Activated CD4-positive, CD25-positive, alpha-beta regulatory T cell treated with anti-CD3 and anti-CD28 coated beads, Interleukin-2, amount 50 U/mL, for 72 hours (primary cell): ENCODE measurements around the gene LAMB1.
"Not testable (repeated sequence)": the region's sequence is repeated elsewhere in the genome, so short reads cannot be mapped to it uniquely, and the experiment has no call there.

Experiments
- DNase-seq: peaks from one replicate; pipeline ENCODE4 v3.0.0; 2021

Gene LAMB1

DNA sequence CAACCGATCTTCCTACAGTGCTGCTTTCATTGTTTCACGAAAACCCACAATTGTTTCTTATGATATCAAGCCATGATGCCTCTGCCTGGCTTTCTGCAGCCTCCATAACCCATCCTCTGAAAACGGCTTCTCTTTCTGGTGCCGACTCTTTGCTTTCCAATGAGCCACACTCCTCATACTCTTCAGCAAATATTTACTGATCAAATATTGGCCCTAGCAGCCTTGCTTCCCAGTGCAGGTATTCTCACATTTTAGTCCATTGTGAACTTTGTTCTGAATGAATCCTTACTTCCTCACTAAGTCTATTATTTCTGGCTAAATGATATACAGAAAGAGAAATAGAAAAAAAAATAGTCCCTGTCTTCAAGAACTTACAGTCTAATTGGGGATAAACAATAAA is 35.5 kb downstream of the LAMB1 start:
- DNase-seq = no peak

DNA sequence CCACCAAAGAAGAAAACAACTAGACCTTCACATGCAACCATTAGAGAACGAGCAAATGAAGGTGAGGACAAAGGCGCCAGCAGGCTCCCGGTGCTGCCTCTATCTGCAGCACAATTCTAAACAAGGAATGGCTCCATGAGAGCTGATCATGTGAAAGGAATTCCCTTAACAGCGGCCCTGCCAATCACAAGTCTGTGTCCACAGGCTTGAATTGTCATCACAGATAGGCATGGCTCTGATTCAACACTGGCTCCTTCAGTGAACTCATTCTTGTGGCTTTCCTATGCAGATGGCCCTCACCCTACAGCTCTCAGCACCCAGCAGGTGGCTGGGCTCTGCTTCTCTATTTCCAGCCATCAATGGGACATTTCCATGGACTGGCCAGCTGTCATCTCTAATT is 36.2 kb downstream of the LAMB1 start:
- no peak for DNase-seq

DNA sequence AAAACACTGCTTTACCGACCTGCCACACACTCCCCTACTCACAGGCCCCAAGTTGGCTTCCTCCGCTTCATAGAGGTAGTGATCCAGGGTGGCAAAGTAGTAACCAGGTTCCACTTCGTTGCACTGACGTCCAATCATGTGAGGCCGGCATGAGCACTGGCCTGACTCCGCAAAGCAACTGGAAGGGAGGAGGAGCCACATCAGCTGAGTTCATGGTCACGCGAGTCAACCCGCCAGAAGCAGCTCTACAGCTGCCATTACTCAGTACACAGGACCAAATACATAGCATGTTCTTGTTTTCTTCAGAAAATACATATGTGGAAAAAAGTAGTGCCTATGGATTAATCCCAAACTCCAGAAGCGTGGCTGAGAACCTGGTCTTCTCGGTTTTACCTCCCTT is 38.5 kb downstream of the LAMB1 start:
- no peak for DNase-seq

DNA sequence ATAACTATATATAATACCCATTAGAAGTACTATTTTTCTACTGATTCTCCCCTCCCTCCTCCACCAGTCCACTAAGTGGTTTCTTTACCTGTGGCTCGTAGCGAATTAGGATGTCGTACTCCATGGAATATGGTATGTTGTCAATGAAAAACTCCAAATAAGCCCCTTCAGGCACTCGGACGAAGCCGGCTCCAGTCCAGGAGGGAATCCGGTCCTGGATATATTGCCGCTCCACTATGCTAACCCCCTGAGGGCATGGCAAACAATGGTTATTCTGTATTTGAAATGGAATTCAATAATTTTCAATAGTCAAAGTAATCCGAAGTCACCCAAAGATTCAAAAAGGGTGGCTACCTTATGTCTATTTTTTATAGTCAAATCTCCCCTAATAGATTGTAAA is 40.1 kb downstream of the LAMB1 start:
- no peak for DNase-seq

DNA sequence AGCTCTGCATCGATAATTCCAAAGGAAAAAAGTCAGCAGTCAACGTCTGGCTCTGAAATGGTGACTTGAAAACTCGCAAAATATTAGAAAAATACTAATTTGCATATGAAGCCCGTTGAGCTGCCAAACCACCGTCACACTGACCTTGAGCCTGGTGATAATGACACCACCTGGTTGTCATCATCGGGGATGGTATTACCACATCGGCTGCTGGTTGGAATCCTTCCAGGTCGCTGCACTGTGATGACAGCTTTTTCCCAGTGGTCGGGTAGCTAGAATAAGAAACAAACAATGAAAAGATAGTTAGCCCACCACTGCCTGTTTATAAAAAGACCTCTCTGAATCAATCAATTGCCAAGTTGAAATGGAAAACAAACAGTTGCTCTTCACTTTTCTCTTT is 41.6 kb downstream of the LAMB1 start:
- no peak for DNase-seq

DNA sequence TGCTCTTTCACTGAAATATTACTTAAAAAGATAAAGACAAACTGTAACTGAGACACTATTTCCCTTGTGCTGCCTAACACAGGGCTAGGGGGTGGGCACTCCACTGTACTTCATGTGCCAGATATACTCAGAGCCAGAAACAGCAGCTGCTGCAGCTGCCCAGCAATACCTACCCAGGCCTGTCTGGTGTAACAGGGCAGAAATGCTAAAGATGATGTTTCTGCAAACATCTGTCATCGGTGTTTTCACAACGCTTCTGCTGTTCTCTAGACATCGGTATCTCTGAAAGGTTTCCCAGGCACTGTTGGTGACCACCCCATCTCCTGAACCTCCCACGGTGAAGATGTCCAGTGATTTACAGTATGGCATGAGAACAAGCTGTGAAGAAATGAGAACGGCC is 42.7 kb downstream of the LAMB1 start:
- DNase-seq = no peak

DNA sequence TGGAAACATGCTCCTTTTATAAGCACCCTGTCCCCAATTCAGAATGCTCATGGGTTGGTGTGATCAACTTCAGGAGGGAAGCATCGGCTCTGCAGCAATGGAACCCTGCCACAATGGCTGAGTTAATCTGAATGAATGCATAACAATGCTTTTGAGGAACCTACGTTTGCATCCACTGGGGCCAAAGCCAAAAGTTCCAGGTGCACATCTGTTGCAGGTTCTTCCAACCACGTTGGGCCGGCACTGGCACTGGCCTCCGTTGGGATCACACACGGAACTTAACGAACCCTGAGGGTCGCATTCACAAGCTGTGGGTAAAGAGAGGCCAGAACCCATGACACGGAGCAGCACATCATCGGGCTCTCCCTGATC is 43.4 kb downstream of the LAMB1 start:
- no peak for DNase-seq

DNA sequence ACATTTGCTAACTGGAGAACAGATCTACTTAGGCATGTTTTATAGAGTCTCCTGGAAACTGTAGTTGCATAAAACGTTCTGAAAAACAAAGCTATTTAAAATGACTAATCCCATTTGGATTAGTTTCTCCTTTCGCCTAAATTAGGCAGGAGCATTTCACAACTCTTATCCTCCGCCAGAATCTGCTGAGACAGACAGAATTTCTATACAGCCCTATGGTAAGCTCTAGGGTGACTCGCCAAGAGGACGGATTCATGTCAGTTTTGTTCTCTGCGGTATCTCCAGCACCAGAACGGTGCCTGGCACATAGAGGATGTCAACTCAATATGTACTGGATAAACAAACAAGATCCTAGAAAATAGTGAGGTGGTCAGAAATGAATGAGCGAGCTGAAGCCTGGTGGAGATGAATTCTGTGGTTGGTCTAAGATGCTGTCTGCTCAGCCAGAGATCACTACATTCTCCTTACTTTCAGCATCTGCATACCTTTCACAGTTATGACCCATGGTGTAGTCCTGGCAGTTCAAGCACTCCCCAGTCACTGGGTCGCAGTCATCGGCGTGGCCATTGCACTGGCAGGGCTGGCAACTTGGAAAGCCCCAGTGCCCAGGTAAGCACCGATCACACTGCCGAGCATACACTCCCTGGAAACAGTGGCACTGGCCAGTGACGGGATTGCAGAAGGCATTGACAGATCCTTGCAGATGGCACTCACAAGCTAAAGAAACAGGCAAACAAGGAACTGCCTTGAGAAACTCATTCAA is 44.0 kb downstream of the LAMB1 start:
- DNase-seq = no peak

DNA sequence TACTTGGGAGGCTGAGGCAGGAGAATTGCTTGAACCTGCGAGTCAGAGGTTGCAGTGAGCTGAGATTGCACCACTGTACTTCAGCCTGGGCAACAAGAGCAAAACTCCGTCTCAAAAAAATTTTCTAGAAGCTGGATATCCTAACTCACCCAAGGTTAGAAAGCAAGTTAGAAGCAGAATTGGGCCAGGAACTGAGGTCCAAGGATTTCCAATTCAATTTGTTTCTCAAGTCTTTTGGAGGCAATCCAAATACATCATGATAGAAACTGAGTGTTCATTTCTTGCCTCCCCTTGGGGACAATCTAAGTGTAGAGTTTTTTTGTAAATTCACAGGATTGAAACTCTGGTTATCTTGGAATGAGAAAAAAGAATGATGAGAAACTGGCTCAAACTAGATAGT is 45.5 kb downstream of the LAMB1 start:
- DNase-seq = no peak

DNA sequence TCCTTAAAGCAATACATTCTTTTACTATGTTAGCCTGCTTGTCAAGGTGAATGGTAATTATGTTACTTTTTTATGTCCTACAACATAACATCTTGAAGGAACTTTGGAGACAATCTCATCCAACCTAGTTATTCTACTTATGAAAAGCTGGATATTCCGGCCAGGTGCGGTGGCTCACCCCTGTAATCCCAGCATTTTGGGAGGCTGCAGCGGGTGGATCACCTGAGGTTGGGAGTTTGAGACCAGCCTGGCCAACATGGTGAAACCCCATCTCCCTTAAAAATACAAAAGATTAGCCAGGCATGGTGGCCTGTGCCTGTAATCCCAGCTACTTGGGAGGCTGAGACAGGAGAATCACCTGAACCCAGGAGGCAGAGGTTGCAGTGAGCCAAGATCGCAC is 46.0 kb downstream of the LAMB1 start:
- not testable (repeated sequence) for DNase-seq

DNA sequence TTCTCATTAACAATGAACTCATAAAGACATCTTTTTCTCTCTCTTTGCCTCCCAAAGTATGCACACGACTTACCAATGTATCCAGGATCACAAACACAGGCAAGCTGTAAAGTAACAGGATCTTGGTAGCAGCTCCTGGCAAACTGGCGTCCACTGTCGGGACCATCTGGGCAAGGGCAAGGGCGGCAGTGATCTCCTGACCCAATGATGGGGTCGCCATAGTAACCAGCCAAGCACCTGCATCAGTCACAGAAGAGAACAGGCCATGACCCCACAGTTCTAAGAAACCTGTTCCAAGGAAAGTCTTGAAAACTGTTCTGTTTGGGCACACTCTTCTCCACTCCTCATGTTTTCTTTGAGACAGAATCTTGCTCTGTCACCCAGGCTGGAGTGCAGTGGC is 47.6 kb downstream of the LAMB1 start:
- DNase-seq = no peak

DNA sequence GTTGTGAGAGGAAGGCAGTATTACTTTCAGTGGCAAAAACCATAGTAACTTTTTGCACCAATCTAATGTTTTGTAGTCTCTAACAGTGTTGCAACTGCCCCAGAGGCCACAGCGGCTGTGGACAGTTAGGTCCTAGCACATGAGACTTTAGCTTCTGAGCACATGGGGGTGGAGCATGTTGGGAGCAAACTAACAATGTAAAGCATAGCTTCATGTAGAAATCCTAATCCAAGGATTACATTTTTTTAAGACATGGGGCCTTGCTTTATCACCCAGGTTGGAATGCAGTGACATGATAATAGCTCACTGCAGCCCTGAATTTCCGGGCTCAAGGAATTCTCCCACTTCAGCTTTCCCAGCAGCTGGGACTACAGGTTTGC is 49.0 kb downstream of the LAMB1 start:
- DNase-seq = no peak

DNA sequence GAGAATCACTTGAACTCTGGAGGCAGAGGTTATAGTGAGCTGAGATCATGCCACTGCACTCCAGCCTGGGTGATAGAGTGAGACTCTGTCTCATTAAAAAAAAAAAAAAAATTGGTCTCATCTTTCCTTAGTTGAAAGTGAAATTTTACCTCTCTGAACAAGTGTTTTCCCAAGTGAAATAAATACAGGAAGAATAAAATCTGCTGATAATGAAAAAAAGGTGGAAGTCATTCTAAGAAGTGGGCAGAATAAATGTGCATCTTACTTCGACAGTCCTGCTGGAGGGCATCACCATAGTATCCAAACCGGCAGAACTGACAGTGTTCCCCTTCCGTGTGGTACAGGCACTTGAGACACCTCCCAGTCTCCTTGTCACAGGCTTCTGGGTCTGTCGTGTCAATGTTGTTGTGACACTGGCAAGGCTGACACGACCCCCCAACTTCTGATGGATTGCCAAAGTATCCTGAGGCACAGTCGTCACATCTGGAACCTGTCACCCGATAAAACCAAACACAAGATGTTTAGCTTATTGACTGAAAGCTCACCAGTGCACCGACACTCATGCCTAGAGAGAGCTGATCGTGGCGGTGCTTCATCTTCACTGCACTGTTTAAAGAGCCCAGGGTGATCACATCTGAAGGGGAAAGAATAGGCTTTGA is 49.6 kb downstream of the LAMB1 start:
- no peak for DNase-seq

DNA sequence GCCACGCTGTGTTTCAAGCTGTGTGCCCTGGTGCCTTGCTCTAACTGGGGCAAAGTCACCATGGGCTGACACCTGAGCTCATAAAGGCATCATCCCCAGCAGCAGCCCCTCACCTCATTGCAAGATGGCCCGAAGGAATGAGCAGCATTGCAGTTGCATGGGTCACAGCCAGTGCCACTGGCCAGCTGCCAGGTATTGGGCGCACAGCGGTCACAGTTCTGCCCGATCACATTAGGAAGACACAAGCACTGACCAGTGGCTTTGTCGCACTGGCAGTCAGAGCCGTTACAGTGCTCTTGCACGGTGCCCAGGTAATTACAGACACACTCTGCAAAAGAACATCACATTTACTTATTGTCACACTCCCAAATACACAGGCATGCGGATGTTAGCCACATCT is 51.1 kb downstream of the LAMB1 start:
- DNase-seq = no peak

DNA sequence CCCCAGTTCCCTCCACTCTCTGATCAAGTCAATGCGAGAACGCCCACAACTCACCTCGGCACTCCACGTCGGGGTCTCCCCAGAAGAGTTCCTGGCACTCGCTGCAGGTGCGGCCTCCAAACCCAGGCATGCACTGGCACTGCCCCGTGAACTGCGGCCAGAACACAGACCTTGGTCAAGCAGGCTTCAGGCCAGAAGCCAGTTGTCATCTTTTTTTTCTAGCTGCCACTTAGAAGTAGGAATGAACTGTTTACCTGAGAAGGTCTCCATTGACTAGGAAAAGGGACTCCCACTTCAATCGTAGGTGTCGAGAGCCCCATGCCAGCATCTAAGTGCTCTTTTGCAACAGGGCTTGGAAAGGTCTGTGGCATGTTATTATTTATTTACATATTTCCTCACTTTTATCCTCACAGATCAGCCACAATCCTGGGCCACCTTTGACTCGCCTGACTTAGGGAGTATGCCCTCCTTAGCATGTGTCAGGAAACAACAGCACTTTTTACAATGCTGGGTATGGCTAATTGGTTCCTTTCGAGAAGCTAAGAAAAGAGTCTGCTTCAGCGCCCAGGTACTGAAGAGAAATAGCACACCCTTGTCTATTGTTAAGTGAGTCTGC is 51.7 kb downstream of the LAMB1 start:
- no peak for DNase-seq

DNA sequence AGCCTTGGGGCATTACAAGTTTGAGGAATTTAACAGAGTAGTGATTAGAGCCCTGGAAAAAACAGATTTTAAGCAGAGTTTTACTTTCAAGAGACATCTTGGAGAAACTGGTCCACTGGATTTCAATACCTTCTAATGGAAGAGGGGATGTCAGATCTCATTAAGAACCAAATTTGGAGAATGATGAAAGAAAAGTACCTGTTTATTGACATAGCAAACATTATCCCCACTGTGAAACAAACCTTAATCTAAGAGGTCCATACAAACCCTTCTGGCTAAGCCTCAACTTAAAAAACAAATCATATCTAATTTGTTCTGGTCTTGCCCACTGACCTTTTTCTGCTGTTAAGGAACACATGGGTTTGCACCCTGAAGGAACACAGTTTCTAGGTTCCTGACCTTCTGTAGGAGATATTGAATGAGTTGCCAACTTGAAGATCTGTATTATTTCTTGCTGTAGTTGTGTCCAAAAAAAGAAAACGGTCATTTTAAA is 53.5 kb downstream of the LAMB1 start:
- no peak for DNase-seq

DNA sequence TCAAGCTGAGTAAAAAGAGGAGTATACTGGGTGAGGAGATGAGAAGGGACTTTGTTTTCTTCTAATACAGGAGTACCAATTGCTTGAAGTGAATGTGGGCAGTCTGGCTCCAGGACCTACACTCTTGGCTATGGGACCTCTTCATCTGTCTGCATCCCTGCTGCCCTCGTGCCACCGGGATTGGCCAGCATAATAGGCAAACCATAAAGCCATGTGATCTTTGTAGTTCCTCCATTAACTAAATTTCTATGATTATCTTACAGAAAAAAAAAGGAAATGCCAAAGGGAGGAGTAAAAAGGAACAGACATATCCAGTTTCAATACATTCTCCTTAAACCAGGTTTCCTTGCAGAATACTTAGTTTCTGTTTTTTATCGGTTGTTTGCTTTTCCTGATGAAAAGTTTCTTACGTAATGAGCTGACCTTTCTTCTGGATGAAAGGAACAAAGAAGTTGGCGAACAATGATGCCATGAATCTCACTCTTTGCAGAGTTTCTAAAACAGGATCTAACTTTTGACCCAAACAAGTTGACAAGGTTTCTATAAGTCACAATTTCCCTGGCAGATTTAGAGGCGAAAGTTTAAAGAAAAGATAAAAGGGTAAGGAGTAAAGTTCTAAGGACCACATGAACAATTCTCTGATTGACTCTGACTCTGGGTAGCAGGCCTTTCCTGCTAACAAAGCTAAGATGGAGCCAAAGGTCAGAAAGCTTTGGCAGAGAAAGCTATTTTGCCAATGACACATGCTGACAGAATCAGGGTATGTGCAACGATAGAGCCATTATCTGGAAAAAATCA is 54.1 kb downstream of the LAMB1 start:
- DNase-seq = no peak

DNA sequence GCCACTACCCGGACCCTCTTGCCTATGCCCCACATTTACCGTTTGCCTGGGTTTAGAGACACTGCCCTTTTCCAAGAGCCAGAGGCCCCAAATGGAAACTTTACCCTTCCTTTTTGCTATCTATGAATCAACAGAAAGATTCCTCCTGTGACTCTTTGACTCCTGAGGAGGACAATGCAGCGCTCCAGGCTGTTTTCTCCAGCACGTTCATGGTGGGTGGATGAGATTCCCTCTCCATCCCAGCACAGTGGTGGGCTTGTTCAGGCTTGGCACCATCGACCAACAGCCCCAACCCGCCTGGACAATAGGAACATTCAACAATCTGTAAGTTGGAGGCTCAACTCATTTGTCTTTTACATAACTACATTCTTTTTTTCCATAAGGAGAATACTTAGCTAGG is 56.1 kb downstream of the LAMB1 start:
- no peak for DNase-seq

DNA sequence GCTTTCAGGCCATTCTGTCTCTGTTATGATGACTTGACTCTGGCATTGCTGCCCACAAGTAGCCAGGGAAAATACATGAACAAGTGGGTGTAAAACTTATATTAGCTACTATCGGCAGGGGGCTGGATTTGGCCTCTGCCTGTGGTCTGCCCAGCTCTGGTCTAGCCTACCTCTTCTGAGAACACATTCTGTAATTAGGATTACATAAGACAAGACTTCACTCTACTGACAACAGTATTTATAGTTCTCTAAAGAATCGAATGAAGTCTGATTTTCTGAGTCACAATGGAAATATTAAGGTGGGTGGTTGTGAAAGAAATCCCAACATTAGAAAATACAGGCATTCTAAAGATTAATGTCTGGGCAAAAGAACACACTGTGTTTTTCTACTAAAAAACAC is 56.5 kb downstream of the LAMB1 start:
- no peak for DNase-seq

DNA sequence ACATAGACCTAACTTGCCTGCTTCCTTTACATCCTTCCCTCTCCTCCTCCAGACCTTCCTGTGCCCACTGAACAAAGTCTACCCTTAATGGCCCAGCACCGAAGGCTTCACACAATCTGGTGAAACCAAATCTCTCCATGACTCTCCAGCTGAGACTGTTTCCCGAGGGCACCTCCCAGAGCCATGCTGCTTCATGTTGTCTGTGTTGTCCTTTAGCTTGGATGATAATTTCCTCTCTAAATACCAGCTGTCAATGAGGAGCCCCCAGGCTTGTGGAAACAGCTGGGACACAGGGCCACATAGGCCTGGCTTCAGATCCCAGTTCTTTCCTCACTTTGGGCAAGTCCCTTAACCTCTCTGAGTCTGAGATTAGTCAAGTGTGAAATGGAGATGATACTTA is 57.6 kb downstream of the LAMB1 start:
- no peak for DNase-seq

DNA sequence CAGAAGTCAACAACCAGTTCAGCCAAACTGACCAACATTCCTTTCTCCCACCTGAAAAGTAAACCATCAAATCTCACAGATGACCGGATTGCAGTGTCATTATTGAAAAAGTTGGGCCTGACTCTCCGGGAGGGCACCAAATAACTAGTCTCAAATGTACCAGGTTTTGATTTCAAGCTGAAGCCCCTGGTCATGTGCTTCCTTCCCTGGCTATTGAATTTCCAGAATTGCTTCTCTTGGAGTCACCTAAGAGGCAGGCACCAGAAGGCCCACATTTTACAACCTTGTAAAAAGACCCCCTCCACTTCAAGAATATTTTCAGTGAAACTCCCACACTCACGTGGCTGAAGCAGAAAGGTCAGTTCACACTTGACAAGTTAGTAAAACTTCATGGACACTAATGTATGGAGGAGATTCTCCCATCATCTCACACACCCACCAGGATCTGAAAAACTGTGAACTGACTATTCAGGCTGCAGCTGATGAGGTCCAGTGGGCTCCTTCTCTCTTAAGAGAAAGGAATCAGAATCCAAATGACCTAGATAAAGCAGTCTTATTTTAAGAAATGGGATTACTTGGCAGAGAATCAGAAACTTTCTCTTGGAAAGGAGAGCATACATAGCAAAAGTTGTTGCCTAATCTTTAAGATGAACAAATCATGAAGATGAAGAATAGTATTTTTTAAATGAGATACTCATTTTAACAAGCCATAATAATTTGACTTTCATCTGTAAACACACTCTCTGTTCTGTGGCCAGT is 58.4 kb downstream of the LAMB1 start:
- DNase-seq = no peak

DNA sequence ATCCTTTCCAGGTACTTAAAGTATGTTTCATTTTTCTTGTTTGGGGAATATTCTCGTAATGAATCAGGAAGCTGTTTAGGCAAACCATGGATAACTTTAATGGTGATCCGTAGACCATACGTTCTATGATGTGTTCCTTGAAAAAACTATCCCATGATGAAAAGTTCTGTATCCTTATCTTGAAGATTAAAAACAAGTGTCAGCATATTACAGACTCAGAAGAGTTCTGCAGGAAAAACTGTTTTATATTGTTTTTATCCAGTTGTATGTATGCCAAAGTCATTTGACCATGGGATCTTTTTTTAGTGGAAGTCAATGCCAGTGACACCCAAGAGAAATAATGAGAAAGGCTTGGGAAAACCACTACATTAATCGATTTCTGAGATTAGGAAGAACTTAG is 59.9 kb downstream of the LAMB1 start:
- DNase-seq = no peak

DNA sequence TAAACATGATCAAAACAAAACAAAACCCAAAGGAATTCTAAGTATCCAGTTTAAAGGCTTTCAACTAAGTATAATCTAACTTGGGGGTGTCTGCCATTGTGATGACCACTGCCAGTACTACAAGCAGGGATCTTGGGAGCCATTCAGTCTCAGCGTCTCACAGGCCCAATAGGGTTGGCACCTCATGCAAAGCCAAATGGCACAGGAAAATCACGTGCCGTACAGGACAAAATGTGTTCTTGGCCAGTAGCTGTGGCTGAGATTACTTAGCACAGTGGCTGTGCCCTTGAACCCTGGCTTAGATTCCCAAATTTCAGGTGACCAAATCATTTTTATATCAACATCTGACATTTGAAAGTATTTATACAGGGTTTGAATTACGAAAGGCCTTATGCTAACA is 62.0 kb downstream of the LAMB1 start:
- no peak for DNase-seq
